GM18951 (cell line): Measurements from ENCODE around the gene PDE3A.
"Not testable (repeated sequence)": the region's sequence is repeated elsewhere in the genome, so short reads cannot be mapped to it uniquely, and the experiment has no call there.

ENCODE experiments used
- POLR2A ChIP-seq: IDR thresholded peaks from 4 replicates; pipeline ENCODE4 v1.6.1; 2011; ENCODE audit warnings: mild to moderate bottlenecking; ENCODE audit not compliant: insufficient read length, insufficient read depth; ENCODE audit errors: extremely low read depth
- in situ Hi-C: fragments of 300-500 bp; cut with MboI; formaldehyde crosslinking; loops from one replicate; pipeline ENCODE4 v1.12.0; 2022; ENCODE audit warnings: low sequenced_read_pairs, mixed read lengths, inconsistent platforms; ENCODE audit not compliant: unreplicated experiment

The PDE3A gene

DNA sequence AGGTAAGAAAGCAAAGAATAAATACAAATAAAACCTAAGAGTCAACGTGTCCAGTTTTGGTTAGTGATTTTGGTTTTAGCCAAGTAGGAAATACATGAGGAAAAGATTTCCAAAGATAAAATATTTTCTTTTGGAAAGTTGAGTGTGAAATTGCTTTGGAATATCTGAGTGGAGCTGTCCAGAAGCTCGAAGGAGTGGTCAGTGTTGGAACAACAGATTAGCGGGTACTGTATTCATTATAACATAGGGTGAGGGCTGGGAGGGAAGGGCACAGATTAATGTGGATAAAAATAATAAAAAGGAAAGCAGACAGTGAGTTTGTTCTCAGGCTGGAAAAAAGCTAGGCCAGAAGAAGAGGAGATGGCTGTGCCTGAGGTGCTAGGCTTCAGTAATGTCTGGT lies 225.3 kb downstream of the PDE3A start:
- in situ Hi-C loops, result no loop called here
- TF ChIP-seq POLR2A, result no peak

DNA sequence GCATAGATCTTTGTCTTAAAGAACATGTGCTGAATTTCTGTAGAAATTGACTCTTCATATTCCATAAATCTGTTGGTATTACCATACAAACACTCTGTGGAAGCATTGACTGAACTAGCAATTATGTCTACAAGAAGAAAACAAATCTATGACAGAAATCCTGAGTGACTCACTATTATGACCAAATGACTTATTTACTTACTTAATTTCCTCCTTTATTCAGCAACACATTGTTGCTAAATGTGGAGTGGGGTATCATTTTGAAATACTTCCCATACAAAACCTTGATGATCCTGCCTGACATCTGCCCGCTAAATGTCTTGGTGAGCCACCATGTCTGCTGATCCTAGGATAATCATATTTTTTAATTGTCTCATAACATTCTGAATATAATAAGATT lies 227.7 kb downstream of the PDE3A start:
- in situ Hi-C loops, result no loop called here

DNA sequence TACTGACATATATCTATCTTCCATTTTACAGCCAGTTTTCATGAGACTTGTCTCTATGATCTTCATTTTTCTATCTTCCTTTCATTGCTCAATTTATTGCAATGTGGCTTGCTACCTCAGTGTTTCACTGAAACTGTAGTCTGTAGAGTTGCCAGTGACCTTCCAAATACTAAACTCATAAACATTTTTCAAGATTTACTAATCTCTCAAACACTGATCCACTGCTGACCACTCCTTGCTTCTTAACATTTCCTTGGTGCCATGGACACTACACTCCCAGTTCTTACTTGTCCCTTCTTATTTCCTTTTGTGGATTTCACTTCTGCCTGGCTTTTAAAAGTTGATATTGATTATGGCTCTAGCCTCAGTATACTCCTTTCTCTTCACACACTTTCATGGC lies 231.4 kb downstream of the PDE3A start:
- in situ Hi-C loops, result no loop called here

More for the DNA sequence above, 227.7 kb downstream of the PDE3A start:
- TF ChIP-seq POLR2A, result no peak

DNA sequence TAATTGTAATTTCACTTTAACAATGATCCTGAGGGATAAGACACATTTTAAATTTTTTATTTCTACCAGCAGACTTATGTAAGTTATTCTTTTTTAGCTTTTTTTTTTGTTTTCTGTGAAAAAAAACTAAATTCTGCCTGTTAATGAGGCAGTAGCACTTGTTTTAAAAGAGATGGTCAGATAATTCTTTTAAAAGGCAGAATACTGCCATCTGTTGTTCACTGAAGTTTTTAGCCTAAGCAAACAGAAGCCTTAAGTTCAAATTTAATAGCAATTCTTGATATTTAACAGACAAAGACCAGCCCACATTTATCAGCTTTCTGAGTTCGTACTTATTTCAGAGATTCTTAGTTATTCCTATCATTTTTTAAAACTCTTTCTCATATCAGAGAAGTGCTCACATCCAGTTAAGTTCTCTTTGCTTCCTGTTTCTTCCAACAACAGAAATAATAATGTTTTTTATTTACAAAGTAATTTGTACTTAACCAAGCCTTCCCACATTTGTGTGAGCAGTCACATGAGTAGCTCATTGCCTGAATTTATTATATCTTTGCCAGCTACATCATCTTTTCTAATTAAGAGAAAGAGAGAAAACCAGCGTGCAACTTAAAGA lies 233.4 kb downstream of the PDE3A start:
- no peak for TF ChIP-seq POLR2A
- in situ Hi-C loops, result no loop called here

More for the DNA sequence above, 231.4 kb downstream of the PDE3A start:
- no peak for TF ChIP-seq POLR2A

DNA sequence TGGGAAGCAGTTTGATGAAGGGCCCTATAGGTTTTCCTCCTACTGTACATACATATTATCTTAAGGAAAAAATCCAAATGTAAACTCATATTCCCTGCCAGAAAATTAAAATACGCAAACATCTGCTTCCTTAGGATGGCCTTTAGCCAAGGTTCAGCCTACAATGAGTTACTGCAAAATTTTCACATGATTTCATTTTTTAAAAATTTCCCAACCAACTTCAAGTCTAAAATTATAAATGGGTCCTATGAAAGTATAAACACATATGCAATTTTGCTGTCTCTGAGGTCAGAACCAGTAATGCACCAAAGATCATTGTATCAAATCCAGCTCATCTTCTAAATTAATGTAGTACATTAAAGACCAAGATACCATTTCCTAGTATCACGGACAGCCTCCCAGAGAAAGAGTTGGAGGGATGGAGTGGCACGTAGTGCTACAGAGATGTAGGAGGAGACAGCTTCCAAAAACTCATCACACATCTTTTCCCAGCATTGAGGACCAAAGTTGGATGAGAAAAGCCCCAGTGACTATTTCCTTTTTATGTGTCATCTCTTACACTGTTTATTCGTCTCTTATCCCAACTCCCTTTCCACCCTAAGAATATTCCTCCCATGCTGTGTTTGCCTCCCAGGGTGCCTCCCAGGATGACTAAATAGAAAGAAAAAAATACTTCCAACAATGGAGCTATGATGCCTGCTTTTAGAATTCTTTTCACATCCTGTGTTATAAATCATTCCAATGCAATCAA lies 234.5 kb downstream of the PDE3A start:
- no peak for TF ChIP-seq POLR2A
- in situ Hi-C loops, result no loop called here

DNA sequence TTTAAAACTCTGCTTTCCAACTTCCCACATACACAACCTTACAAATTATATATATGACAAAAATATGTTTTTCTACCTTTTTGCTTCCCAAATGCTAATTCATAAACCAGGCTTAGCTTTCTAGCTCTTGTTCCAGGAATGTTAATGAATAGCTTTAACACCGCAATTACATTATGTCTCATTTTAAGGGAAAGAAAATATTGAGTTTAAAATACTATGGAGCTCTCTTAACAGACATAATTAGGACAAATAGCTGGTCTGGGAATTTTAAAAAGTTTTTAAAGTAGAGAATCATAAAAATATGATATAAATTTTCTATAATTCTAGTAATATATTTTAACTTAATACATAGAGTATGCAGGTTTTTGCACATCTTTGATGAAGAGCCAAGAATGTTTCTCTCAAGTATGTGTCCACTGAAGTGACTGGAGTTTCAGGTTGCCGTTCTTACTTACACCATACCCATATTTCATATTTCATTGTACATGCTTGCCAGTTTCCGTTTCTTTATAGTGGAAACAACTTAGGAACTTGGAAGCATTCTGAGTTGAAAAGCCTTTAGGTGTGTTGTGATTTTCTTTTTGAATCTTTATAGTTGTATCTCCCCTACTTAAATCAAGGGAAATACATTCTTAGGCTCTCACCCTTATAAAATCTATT lies 236.2 kb downstream of the PDE3A start:
- in situ Hi-C loops, result no loop called here
- TF ChIP-seq POLR2A, result no peak

DNA sequence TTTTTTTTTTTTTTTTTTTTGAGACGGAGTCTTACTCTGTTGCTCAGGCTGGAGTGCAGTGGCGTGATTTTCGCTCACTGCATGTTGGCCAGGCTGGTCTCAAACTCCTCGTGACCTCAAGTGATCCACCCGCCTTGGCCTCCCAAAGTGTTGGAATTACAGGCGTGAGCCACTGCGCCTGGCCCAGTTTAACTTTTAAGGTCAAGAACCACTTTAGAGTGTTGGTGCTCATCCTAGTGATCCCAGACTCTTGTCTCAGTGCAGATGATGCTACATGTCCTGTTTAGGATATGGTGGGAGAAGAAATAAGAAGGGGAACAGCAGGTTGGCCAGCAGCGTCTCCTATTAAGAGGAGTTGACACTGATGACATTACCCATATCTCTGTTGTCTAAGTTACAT lies 246.7 kb downstream of the PDE3A start:
- in situ Hi-C loops, result not testable (repeated sequence)

DNA sequence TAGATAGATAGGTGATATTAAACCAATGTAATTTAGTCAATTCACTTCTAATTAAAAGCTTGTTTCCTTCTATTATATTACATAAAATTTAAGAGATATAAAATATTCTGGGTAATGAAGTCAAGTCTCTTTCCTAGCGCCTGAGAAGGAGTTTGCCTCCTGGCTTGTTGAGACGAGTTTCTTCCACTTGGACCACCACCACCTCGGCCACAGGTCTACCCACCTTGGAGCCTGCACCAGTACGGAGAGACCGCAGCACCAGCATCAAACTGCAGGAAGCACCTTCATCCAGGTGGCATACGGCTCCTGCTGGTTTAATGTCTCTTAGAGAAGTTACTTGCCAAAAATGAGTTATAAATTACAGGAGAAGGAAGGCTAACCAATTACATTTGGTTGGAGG lies 247.8 kb downstream of the PDE3A start:
- in situ Hi-C loops, result no loop called here

DNA sequence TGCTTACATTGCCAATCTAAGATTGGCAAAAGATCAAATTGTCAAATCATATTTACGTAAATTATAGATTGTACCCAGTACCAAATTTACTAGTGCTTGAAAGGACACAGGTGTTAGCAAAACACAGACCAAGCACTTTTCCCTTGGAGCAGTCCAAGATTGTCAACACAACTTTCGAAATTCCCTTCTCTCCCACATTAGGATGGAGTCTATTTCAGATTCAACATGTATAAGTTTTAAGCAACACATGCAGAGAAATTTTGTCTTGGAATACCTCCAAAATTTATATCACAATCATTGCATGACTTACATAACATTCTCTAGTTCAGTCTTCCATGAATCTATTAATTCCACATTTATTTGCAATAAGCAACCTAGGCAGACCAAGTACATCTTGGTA lies 251.9 kb downstream of the PDE3A start:
- in situ Hi-C loops, result no loop called here
- TF ChIP-seq POLR2A, result no peak

More for the DNA sequence above, 247.8 kb downstream of the PDE3A start:
- TF ChIP-seq POLR2A, result no peak

DNA sequence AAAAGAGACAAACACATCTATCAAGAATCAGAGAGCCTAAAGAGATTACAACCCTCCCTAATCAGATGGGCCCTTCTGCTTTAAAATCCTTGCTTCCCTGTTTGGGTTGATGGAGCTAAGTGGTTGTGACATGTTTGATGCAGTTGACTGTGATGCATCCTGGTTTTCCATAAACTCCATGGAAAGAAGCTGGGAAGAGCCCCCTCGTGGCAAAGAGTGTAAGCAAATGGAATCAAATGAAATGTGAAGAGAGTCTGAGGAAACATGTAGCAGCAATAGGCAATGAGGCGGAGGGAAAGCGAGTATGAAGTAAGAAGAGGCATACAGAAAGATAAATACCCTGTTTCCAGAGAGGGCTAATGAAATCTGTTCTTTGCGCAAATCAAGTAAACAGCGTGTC lies 256.4 kb downstream of the PDE3A start:
- no peak for TF ChIP-seq POLR2A
- in situ Hi-C loops, result no loop called here

DNA sequence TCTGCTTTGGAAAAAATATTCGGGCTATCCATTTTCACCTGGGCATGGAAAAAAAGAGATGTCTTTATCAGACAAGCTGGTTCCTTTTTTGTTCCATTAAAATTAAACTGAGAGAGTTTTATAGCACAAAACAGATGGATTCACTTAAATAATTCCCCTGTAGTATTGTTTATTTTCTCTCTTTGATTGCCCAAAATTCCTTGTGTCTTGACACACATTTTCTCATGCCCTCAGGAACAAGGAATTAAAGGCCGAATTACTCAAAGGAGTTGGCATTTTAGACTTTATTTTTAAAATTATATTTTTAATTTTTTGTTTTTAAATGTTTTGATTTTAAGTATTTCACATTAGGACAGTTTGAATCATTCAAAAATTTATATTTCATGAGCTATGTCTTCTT lies 257.2 kb downstream of the PDE3A start:
- in situ Hi-C loops, result no loop called here
- no peak for TF ChIP-seq POLR2A

DNA sequence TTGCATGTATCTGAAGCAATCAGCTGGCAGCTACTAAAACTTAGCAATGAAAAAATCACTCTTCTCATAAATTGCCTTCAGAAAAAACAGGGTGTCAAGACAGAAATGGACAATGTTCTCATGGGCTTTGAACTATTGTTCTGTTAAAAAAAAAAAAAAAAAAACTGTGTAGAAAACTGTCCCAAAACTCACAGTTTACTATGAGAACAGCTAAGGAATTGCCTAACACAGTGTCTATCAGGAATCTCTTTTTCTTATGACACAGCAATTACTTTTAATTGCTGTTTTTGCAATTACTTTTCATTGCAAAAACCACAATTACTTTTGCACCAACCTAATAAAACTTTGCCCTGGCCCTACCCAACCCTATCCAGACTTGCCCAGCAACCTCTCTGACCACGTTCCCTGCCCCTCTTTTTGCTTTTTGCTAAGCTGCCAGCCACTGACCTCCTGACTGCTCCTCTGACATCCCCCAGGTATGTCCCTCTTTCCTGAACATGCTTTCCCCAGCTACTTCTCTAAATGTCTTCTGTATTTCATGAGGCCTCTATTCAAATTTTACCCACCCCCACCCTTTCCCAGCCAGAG lies 258.8 kb downstream of the PDE3A start:
- in situ Hi-C loops, result no loop called here
- no peak for TF ChIP-seq POLR2A

DNA sequence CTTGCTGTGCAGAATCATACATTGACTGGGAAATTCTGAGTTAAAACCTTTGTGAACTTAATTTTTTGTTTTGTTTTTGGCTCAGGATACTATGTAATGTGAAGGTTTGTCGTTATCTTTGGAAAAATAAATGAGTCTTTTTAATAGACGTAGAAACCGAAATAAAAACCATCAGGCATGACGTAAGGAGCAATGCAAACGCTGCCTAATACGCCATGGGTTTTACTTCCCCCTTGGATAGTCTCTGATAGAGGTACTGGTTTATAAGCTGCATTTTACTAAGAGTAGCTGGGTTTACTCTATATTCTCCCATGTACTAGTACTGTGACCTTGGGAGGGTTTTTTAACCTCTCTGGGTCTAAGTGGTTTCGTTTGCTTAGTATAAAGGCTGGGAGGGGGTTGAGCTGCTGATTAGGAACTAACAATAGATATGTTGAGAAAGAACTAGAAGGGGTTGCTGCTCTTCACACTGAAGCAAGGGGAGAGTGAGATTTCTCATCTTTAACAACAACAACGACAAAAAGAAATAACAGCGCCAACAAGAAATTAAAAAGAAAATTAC lies 260.0 kb downstream of the PDE3A start:
- no peak for TF ChIP-seq POLR2A
- in situ Hi-C loops, result no loop called here
